BLaER1 treated with 17β-estradiol and CSF1 and Interleukin-3, amounts not matched to agents 10 nM and 100 nM (cell line): ENCODE results near the gene SCGB1C1.
"Not testable (repeated sequence)": the region's sequence is repeated elsewhere in the genome, so short reads cannot be mapped to it uniquely, and the experiment has no call there.

Experiments
- H3K27ac ChIP-seq, 11 experiments: shearing (Covaris generic); formaldehyde crosslinking; 2 replicates each; pipeline ENCODE4 v1.8.1; 2022
- H3K27me3 ChIP-seq, 11 experiments: shearing (Covaris generic); formaldehyde crosslinking; 2 replicates each; pipeline ENCODE4 v1.8.1; 2022
- H3K36me3 ChIP-seq, 11 experiments: shearing (Covaris generic); formaldehyde crosslinking; 2 replicates each; pipeline ENCODE4 v1.8.1; 2022
- H3K4me1 ChIP-seq, 10 experiments: shearing (Covaris generic); formaldehyde crosslinking; 2 replicates each; pipeline ENCODE4 v1.8.1; 2022
- H3K4me2 ChIP-seq, 11 experiments: shearing (Covaris generic); formaldehyde crosslinking; 2 replicates each; pipeline ENCODE4 v1.8.1; 2022
- H3K4me3 ChIP-seq, 10 experiments: shearing (Covaris generic); formaldehyde crosslinking; 2 replicates each; pipeline ENCODE4 v1.8.1; 2022
- H3K9ac ChIP-seq, 11 experiments: shearing (Covaris generic); formaldehyde crosslinking; 2 replicates each; pipeline ENCODE4 v1.8.1; 2022
- H3K9me3 ChIP-seq, 11 experiments: shearing (Covaris generic); formaldehyde crosslinking; replicated peaks in 1 of 11; 2 replicates each; pipeline ENCODE4 v1.8.1; 2022
- H4K20me1 ChIP-seq, 11 experiments: shearing (Covaris generic); formaldehyde crosslinking; 2 replicates each; pipeline ENCODE4 v1.8.1; 2022
- Cebpa-rat ChIP-seq, 11 experiments: shearing (Covaris generic); IDR thresholded peaks; 2 replicates each; pipeline ENCODE4 v1.8.1; 2022

SCGB1C1 gene

GRCh38 chr11:192674-193128 is at the start of gene SCGB1C1:
TSS of gene SCGB1C1 (plus strand) at chr11:193078. CDS start at chr11:193100, 22 bp downstream.
- peak within 1 kb of the TSS in 5 of 11 experiments; percentile 46 to 64 (median 52); a peak in 6 of 22 replicates for H3K9ac ChIP-seq
- H3K36me3 ChIP-seq, H3K27me3 ChIP-seq, H3K9me3 ChIP-seq, H3K4me3 ChIP-seq: not testable (repeated sequence)
- H3K27ac ChIP-seq = peak within 1 kb of the TSS in 9 of 11 experiments; percentile 56 to 80 (median 73); a peak in 17 of 22 replicates
- peaks cover 0 to 11% (median 0%) of the 10 kb centered on the region in 11 experiments; a peak in 2 of 22 replicates for H4K20me1 ChIP-seq
- H3K4me1 ChIP-seq = peaks cover 3 to 13% (median 7%) of the 10 kb centered on the region in 10 experiments; a peak in 13 of 20 replicates
- H3K4me2 ChIP-seq = peak within 1 kb of the TSS; percentile 18 to 65 (median 60); a peak in 14 of 22 replicates

- H3K4me2 ChIP-seq, H3K4me3 ChIP-seq: not testable (repeated sequence)
These were observed 12.6 kb upstream of the SCGB1C1 start for GRCh38 chr11:180242-180641.

GRCh38 chr11:189200-189783 is 3.6 kb upstream of the SCGB1C1 start:
- H3K36me3 ChIP-seq, H3K27ac ChIP-seq, H3K9ac ChIP-seq, H3K4me3 ChIP-seq, H3K4me2 ChIP-seq, H3K27me3 ChIP-seq, H3K9me3 ChIP-seq, H4K20me1 ChIP-seq: not testable (repeated sequence)
- peaks cover 3 to 13% (median 7%) of the 10 kb centered on the region in 10 experiments; a peak in 13 of 20 replicates for H3K4me1 ChIP-seq

More at GRCh38 chr11:180242-180641, 12.6 kb upstream of the SCGB1C1 start:
- not testable (repeated sequence) for H3K9me3 ChIP-seq, H3K27me3 ChIP-seq, H3K27ac ChIP-seq, H4K20me1 ChIP-seq, H3K9ac ChIP-seq, H3K4me1 ChIP-seq, H3K36me3 ChIP-seq

- peaks cover 3 to 13% (median 7%) of the 10 kb centered on the region in 10 experiments; a peak in 13 of 20 replicates for H3K4me1 ChIP-seq
- H3K27me3 ChIP-seq, H3K9ac ChIP-seq, H3K9me3 ChIP-seq, H4K20me1 ChIP-seq, H3K27ac ChIP-seq, H3K36me3 ChIP-seq, H3K4me2 ChIP-seq, H3K4me3 ChIP-seq: not testable (repeated sequence)
These were observed 3.0 kb upstream of the SCGB1C1 start for GRCh38 chr11:189843-190311.

DNA sequence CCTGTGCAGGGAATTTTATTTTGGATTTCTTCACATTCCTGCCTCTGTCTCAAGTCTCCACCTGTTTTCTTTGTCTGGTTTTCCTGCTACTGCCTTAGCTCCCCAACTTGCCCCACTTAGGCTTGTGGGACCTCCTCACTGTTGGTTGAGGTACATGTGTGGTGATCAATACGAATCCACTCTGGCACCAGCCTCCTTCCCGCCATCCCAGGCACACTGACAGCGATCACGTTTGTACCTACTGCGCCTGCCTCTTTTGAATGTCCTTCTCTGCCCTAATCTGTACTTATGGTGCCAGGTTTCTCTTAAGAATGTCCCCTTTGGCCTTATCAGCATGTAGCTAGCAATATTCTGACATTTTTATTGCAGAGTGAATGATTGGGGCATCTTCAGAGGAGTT is 2.3 kb upstream of the SCGB1C1 start:
- not testable (repeated sequence) for H3K9ac ChIP-seq, H3K4me3 ChIP-seq, H3K27me3 ChIP-seq, H3K9me3 ChIP-seq, H4K20me1 ChIP-seq, H3K36me3 ChIP-seq
- H3K4me1 ChIP-seq = peaks cover 3 to 13% (median 7%) of the 10 kb centered on the region in 10 experiments; a peak in 13 of 20 replicates
- H3K27ac ChIP-seq = peak overlapping the region in 7 of 11 experiments; percentile 14 to 61 (median 35); a peak in 10 of 22 replicates
- peak overlapping the region in 1 of 11 experiments; percentile 17; a peak in 1 of 22 replicates for H3K4me2 ChIP-seq

- peak overlapping the region in 5 of 11 experiments; percentile 46 to 64 (median 52); a peak in 6 of 22 replicates for H3K9ac ChIP-seq
- peaks cover 3 to 13% (median 7%) of the 10 kb centered on the region in 10 experiments; a peak in 13 of 20 replicates for H3K4me1 ChIP-seq
- peak overlapping the region in 9 of 11 experiments; percentile 56 to 80 (median 73); a peak in 17 of 22 replicates for H3K27ac ChIP-seq
- not testable (repeated sequence) for H3K9me3 ChIP-seq, H4K20me1 ChIP-seq, H3K27me3 ChIP-seq, H3K36me3 ChIP-seq, H3K4me3 ChIP-seq
- H3K4me2 ChIP-seq = peak overlapping the region; percentile 32 to 65 (median 60); a peak in 17 of 22 replicates
These were observed 1.1 kb upstream of the SCGB1C1 start for GRCh38 chr11:191490-192478.

GRCh38 chr11:193481-193880 is 603 bp downstream of the SCGB1C1 start:
- H3K27me3 ChIP-seq, H3K36me3 ChIP-seq, H3K27ac ChIP-seq, H3K4me3 ChIP-seq, H3K9me3 ChIP-seq, H3K9ac ChIP-seq, H3K4me2 ChIP-seq: not testable (repeated sequence)
- peaks cover 0 to 19% (median 0%) of the 10 kb centered on the region in 11 experiments; a peak in 4 of 22 replicates for H4K20me1 ChIP-seq
- peaks cover 3 to 13% (median 7%) of the 10 kb centered on the region in 10 experiments; a peak in 13 of 20 replicates for H3K4me1 ChIP-seq

DNA sequence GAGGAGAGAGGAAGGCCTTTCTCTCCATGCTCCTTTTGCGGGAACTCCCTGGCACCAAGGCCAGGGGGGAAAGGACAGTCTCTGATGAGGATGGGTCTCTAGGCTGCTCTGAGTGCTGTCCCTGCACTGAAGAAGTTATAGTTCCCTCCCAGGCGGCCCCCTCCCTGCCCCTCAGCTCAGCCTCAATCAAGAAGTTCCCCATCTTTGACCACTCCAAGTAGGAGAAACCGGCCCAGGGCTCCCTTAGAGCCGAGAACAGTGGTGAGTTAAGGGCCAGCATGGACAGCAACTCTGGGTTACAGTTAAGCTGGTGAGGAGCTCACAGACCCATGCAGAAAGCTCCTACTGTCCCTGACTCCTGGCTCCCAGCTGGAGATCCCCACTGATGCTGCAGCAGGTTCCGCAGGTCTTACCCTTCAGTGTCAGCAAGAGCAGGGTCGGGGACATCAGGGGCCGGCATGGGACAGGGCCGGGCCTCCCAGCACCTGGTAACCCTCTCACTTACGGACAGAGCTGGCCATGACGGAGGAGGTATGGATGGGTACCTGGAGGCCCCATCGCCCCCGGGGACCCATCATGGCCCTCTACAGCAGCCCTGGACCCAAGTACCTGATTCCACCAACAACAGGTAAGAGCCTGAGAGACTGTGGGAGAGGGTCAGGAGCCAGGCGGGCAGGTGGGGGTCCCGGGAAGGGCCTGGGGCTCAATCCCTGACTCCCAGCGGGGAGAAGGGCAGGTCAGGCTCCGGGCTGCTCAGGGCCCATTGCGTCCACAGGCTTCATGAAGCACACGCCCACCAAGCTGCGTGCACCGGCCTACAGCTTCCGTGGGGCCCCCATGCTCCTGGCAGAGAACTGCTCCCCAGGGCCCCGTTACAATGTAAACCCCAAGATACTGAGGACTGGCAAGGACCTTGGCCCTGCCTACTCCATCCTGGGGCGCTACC is 4.2 kb downstream of the SCGB1C1 start:
- Histone ChIP-seq H3K27me3 (no peaks in the 10 kb centered on the region; a peak in 1 of 22 replicates), H4K20me1 (peaks cover 0 to 53% (median 9%) of the 10 kb centered on the region in 11 experiments; a peak in 10 of 22 replicates), H3K4me2 (no peak overlapping the region), H3K9ac (no peak overlapping the region), H3K9me3 (no peaks in the 10 kb centered on the region), H3K4me3 (no peak overlapping the region), H3K36me3 (peaks cover 0 to 14% (median 6%) of the 10 kb centered on the region in 11 experiments; a peak in 10 of 22 replicates), H3K27ac (no peak overlapping the region), H3K4me1 (peaks cover 7 to 18% (median 13%) of the 10 kb centered on the region in 10 experiments; a peak in 19 of 20 replicates)
- TF ChIP-seq Cebpa-rat (IDR thresholded peaks at IDR 0.05) = no peak
